ENCODE measurements around the gene NONO.
"Not testable (repeated sequence)": the region's sequence is repeated elsewhere in the genome, so short reads cannot be mapped to it uniquely, and the experiment has no call there.

NONO gene, protein sequence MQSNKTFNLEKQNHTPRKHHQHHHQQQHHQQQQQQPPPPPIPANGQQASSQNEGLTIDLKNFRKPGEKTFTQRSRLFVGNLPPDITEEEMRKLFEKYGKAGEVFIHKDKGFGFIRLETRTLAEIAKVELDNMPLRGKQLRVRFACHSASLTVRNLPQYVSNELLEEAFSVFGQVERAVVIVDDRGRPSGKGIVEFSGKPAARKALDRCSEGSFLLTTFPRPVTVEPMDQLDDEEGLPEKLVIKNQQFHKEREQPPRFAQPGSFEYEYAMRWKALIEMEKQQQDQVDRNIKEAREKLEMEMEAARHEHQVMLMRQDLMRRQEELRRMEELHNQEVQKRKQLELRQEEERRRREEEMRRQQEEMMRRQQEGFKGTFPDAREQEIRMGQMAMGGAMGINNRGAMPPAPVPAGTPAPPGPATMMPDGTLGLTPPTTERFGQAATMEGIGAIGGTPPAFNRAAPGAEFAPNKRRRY

DNA sequence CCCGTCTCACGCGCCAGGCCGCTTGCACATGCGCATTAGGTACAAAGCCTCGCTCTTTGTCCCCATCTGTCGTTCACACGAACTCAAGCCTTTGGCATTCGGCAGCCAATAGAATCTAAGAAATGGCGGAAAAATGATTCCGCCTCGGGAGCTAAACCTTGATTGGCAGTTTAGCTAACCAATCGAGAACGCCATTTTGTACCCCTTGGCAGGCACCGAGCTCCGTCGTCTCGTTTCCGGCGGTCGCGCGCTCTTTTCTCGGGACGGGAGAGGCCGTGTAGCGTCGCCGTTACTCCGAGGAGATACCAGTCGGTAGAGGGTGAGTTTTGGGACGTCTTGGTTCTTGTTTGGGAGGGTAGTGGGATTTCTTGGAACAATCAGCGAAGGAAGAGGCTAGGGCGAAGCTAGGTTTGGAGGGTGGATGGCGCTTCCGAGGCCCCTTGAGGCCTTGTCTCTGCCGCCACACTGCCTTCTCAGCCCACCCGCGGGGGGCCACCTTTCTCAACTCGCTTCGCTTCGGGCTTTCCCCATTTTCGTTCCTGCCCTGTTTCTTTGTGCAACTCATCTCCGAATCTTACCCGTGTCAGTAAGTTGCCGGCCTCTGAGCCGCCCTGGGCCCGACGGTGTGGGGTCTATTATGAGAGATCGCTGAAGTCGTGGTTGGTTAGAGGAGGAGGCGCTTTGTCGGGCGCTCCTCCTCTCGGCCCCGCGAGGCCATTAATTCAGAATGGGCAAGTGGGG lies at the start of gene NONO:
NONO (plus strand) TSS at position 233 of the 741 bp plus-strand sequence. CDS start 7,003 bp downstream, outside the sequence.
- DNase-seq (ENCODE audit: low read depth in 2 of 2): peak; percentile 46 to 70

DNA sequence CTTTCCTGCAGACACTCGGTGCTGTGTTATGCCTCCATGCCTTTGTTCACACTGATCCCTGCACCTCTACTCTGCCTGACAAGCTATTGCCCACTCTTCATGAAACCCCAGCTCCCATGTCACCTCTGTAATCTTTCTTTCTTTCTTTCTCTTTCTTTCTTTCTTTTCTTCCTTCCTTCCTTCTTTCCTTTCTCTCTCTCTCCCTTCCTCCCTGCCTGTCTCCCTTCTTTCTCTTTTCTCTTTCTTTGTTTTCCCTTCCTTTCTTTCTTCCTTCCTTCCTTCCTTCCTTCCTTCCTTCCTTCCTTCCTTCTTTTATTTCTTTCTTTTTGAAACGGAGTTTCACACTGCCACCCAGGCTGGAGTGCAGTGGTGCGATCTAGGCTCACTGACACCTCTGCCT lies 48.0 kb upstream of the NONO start:
- DNase-seq (ENCODE audit: low read depth in 2 of 2): no peak

- no peak for DNase-seq (ENCODE audit: low read depth in 2 of 2)
Observed at GRCh38 chrX:71236836-71237235, 46.6 kb upstream of the NONO start.

DNA sequence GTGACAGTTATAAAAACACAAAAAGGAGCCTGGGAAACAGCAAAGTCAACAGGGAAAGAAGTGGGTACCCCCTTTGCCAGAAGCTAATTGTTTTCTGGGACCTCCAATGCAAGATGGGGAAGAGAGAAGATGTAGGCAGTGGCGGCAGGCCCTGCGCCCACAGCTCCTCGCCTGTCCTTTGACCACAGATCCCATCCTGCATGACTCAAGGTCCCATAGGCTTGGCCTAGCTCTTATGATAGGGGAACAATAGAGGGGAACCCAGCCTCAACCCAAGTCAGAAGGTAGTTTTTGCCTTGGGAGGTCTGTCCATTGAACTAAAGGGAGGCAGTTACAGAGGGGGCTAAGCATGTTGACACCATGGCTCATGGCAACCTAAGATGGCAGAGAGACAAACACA lies 43.7 kb upstream of the NONO start:
- no peak for DNase-seq (ENCODE audit: low read depth in 2 of 2)

DNA sequence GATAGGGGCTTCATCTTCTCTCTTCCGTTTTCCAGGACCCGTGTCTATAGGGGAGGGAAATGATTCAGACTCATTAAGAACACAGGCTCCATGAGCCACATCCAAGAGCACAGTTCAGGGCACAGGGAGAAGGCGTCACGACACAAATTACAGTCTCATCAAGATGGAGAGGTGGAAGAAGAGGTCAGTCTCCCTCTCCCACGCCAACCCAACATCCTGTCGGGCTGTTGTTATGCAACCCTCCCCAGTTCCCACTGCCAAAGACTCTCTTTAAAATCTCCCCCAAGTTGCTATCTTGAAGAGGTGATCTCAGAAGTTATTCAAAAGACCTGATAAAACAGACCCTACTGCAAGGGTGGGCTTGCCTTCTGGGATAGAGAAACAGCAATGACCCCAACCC lies 42.1 kb upstream of the NONO start:
- DNase-seq (ENCODE audit: low read depth in 2 of 2): no peak

DNA sequence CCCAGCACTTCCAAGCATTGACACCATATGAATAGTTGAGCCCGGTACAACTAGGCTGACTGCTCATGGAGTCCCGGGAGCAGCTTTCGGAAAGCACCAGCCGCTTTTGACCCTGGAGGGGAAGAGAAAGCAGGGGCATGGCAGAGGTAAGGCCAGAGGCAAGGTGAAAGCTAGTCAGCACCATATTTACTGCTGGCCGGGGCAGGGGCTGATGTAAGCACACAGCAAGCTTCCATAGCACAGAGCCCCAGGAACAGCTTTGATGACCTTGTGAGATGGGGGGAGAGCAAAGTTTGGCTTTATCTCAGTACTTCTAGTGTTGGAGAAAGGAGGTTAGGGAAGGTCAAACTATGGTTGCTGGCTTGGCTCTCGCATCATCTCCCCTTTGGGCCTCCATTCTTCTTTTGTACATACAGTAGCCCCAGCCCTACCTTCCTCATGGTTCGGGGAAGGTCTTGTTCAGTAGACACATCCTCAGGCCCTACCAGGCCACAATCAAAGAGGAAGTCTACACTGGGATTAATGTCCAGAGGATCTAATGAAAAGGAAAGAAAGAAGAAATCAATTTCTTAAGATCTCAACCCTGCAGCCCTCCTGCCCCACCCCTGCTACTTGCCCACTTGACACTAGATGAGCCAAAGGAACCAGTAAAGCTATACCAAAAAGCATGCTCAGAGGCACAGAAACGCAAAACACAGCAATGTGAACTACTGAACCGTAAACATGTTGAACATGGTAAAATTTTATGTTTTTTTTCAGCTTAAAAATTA lies 38.9 kb upstream of the NONO start:
- DNase-seq (ENCODE audit: low read depth in 2 of 2): no peak

- DNase-seq (ENCODE audit: low read depth in 2 of 2): no peak
Observed at GRCh38 chrX:71245159-71245558, 38.3 kb upstream of the NONO start.

DNA sequence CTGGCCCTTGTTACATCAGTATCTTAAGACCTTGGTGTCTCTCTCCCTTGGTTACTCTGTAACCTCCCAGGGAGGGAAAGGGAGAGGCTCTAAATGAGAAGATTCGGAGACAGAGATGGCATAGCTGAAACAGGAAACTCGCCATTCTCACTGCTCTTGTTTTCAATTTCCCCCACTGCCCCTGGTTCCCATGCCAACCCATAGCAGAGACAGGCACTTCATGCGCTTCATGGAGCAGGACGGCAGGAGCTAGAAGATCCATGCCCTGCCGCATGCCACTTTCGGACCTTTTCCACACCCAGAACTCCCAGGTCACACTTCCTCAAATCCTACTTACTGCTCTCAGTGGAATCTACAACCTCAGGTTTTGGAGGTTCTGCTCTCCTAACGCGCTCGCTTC lies 32.6 kb upstream of the NONO start:
- no peak for DNase-seq (ENCODE audit: low read depth in 2 of 2)

DNA sequence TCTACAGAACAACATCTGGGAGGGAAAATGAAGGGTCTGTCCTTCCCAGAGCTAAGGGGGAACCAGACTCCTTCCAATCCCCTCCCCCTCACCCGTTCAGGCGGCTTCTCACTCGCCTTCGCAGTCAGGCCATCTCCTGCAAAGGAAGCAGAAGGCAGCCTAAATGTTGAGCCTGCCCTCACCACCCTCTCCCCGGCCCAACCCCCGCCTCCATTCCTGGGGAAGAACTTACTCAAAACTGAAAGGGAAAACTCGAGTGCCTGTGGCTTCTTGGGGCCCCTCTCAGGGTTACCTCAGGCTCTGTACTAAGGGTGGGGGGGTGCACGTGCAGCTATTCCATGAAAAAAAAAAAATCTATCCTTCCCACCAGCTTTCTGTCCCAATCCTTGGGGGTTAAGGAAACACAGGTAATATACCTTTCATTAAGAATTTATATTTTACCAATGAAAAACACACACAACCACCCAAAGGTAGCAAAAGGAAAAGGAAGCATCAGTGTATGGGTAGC lies 31.9 kb upstream of the NONO start:
- DNase-seq (ENCODE audit: low read depth in 2 of 2): peak in 1 of 2 donors; percentile 1

GRCh38 chrX:71252221-71252620 lies 31.2 kb upstream of the NONO start:
- DNase-seq (ENCODE audit: low read depth in 2 of 2): no peak

DNA sequence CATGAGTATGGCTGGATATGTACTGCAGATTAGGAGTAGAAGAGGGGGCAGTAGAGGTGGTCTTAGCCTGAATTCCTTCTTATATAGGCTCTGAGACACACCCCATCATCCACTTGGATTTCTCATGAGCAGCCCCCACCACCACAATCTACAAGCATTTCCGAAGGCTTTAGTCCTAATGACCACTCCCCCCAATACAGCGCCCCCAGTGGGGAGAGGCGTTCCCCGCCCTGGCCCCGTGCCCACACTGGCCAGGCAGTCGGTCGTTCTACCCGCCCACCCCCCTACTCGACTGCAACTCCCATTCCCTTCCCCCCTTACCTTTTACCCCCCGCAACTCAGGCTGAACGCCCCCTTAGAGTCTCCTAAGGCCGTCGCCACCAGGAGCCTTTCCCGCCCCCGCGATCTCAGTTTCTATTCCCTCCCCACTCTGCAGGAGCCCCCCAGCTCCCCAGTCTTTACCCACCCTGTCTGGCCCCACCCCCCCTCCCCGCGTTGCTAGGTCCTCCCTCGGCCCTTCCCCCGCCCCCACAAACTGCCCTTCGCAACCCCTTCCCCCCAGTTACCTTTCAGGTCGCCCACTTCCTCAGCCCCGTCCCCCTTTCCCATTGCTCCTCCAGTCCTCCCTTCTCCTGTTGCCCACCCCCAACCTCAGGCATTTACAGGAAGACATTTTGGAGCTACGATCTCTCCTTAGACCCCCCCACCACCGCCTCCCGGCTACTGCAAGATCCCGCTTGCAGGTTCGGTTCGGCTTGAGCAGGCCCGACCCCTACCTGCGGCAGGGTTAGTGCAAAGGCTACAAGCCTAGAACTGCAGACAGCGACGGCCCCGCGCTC lies 30.0 kb upstream of the NONO start:
- peak in 1 of 2 donors; percentile 11 for DNase-seq (ENCODE audit: low read depth in 2 of 2)

DNA sequence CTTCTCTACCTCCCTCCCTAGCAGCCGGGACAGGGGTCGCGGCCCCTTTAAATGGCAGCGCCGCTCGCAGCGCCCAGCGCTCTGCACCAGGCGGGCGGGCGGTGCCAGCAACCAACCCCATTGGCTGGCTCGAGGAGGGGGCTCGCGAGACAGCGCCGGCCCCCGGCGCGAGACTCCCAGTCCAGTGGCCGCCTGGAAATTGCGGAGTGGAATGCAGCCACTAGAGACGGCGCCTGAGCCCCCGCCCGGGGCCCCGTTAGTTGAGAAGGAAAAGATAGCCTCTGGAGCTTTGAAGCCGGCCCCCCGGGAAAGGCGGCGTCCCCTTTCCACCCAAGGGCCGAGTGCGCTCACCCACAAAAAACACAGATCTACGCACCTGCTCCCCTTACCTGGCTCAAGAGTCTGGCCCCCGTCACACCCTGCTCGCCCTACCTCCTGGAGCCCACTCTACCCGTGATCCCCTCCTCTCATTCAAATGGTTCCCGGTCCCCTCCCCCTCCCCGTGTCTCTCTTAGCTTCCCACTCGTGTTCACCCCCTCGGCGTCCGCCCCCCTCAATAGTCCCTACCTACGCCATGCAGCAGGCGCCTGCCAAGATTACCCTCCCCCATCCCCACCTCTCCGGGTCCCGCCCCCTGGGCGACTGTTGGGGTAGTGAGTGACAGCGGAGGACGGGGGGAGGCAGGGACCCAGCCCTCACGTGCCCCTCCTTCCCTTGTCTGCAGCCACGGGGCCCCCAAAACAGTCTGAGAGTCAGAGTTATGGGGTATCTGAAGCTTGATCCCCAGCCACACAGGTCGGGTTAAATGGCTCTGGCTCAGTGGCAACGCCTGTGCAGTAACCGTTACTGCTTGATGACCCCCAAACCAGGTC lies 29.1 kb upstream of the NONO start, which contains the start of gene ZMYM3:
ZMYM3 (minus strand) TSS at position 49 of the 872 bp plus-strand sequence. CDS start 885 bp downstream, outside the sequence.
- DNase-seq (ENCODE audit: low read depth in 2 of 2): peak; percentile 42 to 44

- no peak for DNase-seq (ENCODE audit: low read depth in 2 of 2)
Observed at GRCh38 chrX:71256051-71256450, 27.4 kb upstream of the NONO start.

GRCh38 chrX:71256856-71257255 lies 26.6 kb upstream of the NONO start:
- no peak for DNase-seq (ENCODE audit: low read depth in 2 of 2)

GRCh38 chrX:71268624-71269023 lies 14.8 kb upstream of the NONO start:
- DNase-seq (ENCODE audit: low read depth in 2 of 2): not testable (repeated sequence)

- no peak for DNase-seq (ENCODE audit: low read depth in 2 of 2)
Observed at GRCh38 chrX:71269801-71270395, 13.5 kb upstream of the NONO start.

DNA sequence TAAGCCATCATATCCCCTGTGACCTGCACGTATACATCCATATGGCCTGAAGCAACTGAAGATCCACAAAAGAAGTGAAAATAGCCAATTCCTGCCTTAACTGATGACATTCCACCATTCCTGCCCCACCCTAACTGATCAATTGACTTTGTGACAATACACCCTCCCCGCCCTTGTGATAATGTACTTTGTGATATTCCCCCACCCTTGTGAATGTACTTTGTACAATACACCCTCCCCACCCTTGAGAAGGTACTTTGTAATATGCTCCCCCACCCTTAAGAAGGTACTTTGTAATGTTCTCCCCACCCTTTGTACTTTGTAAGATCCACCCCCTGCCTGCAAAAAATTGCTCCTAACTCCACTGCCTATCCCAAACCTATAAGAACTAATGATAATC lies 11.1 kb upstream of the NONO start:
- DNase-seq (ENCODE audit: low read depth in 2 of 2): not testable (repeated sequence)

- not testable (repeated sequence) for DNase-seq (ENCODE audit: low read depth in 2 of 2)
Observed at GRCh38 chrX:71281300-71281699, 2.1 kb upstream of the NONO start.

Data from stimulated activated CD4-positive, alpha-beta T cell treated with anti-CD3 and anti-CD28 coated beads, Interleukin-1b, Interleukin-23, amount 100 ng/mL, for 1 hour (primary cell).